IMR-90 (cell line): ENCODE measurements around the gene STK35. TPM values are rescaled to one million over a fixed set of nuclear protein-coding genes. Genes with fewer than 3 reads are reported as not detected.
A peak's percentile ranks its signal among the peaks of the same experiment; 100 is the strongest.

Experiments
- ATAC-seq: fragments of 200-7000 bp; cut with Tn5 transposase; 2 replicates; pipeline ENCODE4 v1.9.1; 2020; ENCODE audit warnings: low read depth, mild to moderate bottlenecking, moderate library complexity
- BruUV-seq: library from RNA; stranded (reverse); fragments of 400-500 nt; replicated peaks from 2 replicates; lab custom pipeline; 2021; lab: Mats Ljungman, UMichigan
- CTCF ChIA-PET: fragments of 300-600 bp; formaldehyde crosslinking; extraction: SDS; loops from one replicate; lab custom pipeline; 2021; ENCODE audit warnings: antibody characterized with exemption; lab: Yijun Ruan, JAX
- POLR2A ChIA-PET: fragments of 300-600 bp; sonication (Branson Sonifier 250); formaldehyde crosslinking; loops from one replicate; lab custom pipeline; 2022; ENCODE audit warnings: antibody characterized with exemption; ENCODE audit not compliant: unreplicated experiment; lab: Charles Lee
- DNase-seq: peaks from one replicate; pipeline ENCODE4 v3.0.0; 2013
- H2AFZ ChIP-seq: replicated peaks from 2 replicates; pipeline ENCODE3; 2013; ENCODE audit warnings: low read length, mild to moderate bottlenecking; ENCODE audit not compliant: poor library complexity
- H2AK5ac ChIP-seq: 2 replicates; pipeline ENCODE4 v1.6.1; 2013; ENCODE audit warnings: low read depth, low read length, inconsistent platforms
- H2AK9ac ChIP-seq: replicated peaks from 2 replicates; pipeline ENCODE3; 2013; ENCODE audit warnings: mild to moderate bottlenecking, low read depth, low read length, moderate library complexity; ENCODE audit not compliant: poor library complexity
- H2BK120ac ChIP-seq: 2 replicates; pipeline ENCODE4 v1.6.1; 2013; ENCODE audit warnings: low read depth, low read length, inconsistent platforms
- H2BK15ac ChIP-seq: 3 replicates; pipeline ENCODE4 v1.6.1; 2013; ENCODE audit warnings: low read depth, low read length, inconsistent platforms
- H2BK20ac ChIP-seq: 2 replicates; pipeline ENCODE4 v1.6.1; 2013; ENCODE audit warnings: low read depth, mild to moderate bottlenecking, inconsistent platforms, low read length, moderate library complexity
- H2BK5ac ChIP-seq: 2 replicates; pipeline ENCODE4 v1.6.1; 2013; ENCODE audit warnings: mild to moderate bottlenecking, low read depth, low read length, inconsistent platforms; ENCODE audit not compliant: poor library complexity, severe bottlenecking
- H3K14ac ChIP-seq: replicated peaks from 2 replicates; pipeline ENCODE4 v1.6.1; 2013; ENCODE audit warnings: low read depth, low read length, inconsistent platforms
- H3K18ac ChIP-seq: 2 replicates; pipeline ENCODE4 v1.6.1; 2013; ENCODE audit warnings: low read depth, low read length, control low read depth
- H3K23ac ChIP-seq: 2 replicates; pipeline ENCODE4 v1.6.1; 2013; ENCODE audit warnings: low read depth, low read length, inconsistent platforms
- H3K27ac ChIP-seq: 2 replicates; pipeline ENCODE4 v1.5.1; 2013; ENCODE audit warnings: mild to moderate bottlenecking, control low read depth, low read length; ENCODE audit not compliant: insufficient read depth
- H3K27me3 ChIP-seq: 2 replicates; pipeline ENCODE4 v1.6.1; 2013; ENCODE audit warnings: low read length; ENCODE audit not compliant: control insufficient read depth, insufficient read depth
- H3K36me3 ChIP-seq: 2 replicates; pipeline ENCODE4 v1.6.1; 2013; ENCODE audit warnings: low read length, mixed read lengths; ENCODE audit not compliant: control insufficient read depth, insufficient read depth
- H3K4ac ChIP-seq: 2 replicates; pipeline ENCODE4 v1.6.1; 2013; ENCODE audit warnings: low read depth, low read length, inconsistent platforms
- H3K4me1 ChIP-seq: 2 replicates; pipeline ENCODE4 v1.6.1; 2013; ENCODE audit warnings: low read length, mixed read lengths; ENCODE audit not compliant: control insufficient read depth, insufficient read depth
- H3K4me2 ChIP-seq: 2 replicates; pipeline ENCODE4 v1.6.1; 2013; ENCODE audit warnings: low read depth, mild to moderate bottlenecking, control low read depth, low read length, moderate library complexity
- H3K4me3 ChIP-seq: 2 replicates; pipeline ENCODE4 v1.5.1; 2013; ENCODE audit warnings: low read depth, mild to moderate bottlenecking, control low read depth, low read length, moderate library complexity; ENCODE audit not compliant: insufficient read depth
- H3K56ac ChIP-seq: 2 replicates; pipeline ENCODE4 v1.6.1; 2013; ENCODE audit warnings: low read length, inconsistent platforms; ENCODE audit not compliant: insufficient read depth; ENCODE audit errors: extremely low read depth
- H3K79me1 ChIP-seq, 2 experiments: 2 replicates each; pipeline ENCODE4 v1.6.1; 2013; ENCODE audit warnings: low read length in 2 of 2, inconsistent platforms in 1 of 2, low read depth in 1 of 2
- H3K9ac ChIP-seq: 2 replicates; pipeline ENCODE4 v1.6.1; 2013; ENCODE audit warnings: low read depth, low read length, control low read depth
- H3K9me1 ChIP-seq: 2 replicates; pipeline ENCODE4 v1.6.1; 2013; ENCODE audit warnings: low read length, inconsistent platforms; ENCODE audit not compliant: insufficient read depth
- H3K9me3 ChIP-seq: 2 replicates; pipeline ENCODE4 v1.6.1; 2013; ENCODE audit warnings: low read length; ENCODE audit not compliant: control insufficient read depth, insufficient read depth
- H4K20me1 ChIP-seq: 2 replicates; pipeline ENCODE4 v1.6.1; 2013; ENCODE audit warnings: low read length, inconsistent platforms; ENCODE audit not compliant: insufficient read depth
- H4K5ac ChIP-seq: 2 replicates; pipeline ENCODE4 v1.6.1; 2013; ENCODE audit warnings: mild to moderate bottlenecking, low read depth, low read length, control low read depth
- H4K8ac ChIP-seq, 2 experiments: 2 replicates each; pipeline ENCODE4 v1.6.1; 2013; ENCODE audit warnings: low read depth in 2 of 2, low read length in 2 of 2, control low read depth in 1 of 2, inconsistent platforms in 1 of 2
- H4K91ac ChIP-seq: 2 replicates; pipeline ENCODE4 v1.6.1; 2013; ENCODE audit warnings: low read depth, low read length, inconsistent platforms; ENCODE audit not compliant: insufficient read depth
- CEBPB ChIP-seq: IDR thresholded peaks from 2 replicates; pipeline ENCODE4 v1.6.1; 2012; ENCODE audit warnings: low read depth, low read length, improper control_type of control experiment
- FOS ChIP-seq: fragments of 150-350 bp; IDR thresholded peaks from 2 replicates; pipeline ENCODE4 v1.6.1; 2016; ENCODE audit warnings: low read depth, low read length
- WGBS, 2 experiments: methylation state at CpG; one replicate each; pipeline versions ENCODE4 v1.1.5 to v1.1.7; 2013; ENCODE audit warnings: missing lambda C conversion rate in 2 of 2; ENCODE audit not compliant: insufficient read length in 1 of 2; ENCODE audit errors: extremely low coverage in 2 of 2; 5-methylcytosine and 5-hydroxymethylcytosine counted together
- dilution Hi-C: fragments of 300-500 bp; cut with HindIII; formaldehyde crosslinking; loops from one replicate; pipeline ENCODE4 v1.14.3; 2018; ENCODE audit warnings: low sequenced_read_pairs; ENCODE audit not compliant: unreplicated experiment
- in situ Hi-C: fragments of 300-500 bp; cut with MboI; formaldehyde crosslinking; loops from 3 replicates; pipeline ENCODE4 v1.14.3; 2019; ENCODE audit warnings: low sequenced_read_pairs, inconsistent platforms, mixed read lengths
- intact Hi-C: fragments of 100-400 bp; cut with micrococcal nuclease; formaldehyde crosslinking; loops from 2 replicates; pipeline ENCODE4 v1.10.0; 2022
- polyA plus RNA-seq, 3 experiments: library from polyadenylated mRNA; depleted of rRNA; stranded (reverse); fragments of >200 nt; gene quantifications; 2 replicates each; pipeline ENCODE4 v1.2.3, GENCODE V29; 2012; ENCODE audit warnings: low replicate concordance in 1 of 3
- total RNA-seq: library from RNA; depleted of rRNA; stranded (reverse); fragments of >200 nt; gene quantifications from 2 replicates; pipeline ENCODE4 v1.2.3, GENCODE V29; 2012

Gene STK35
- total and polyA plus RNA-seq, 2 of the 4 experiments (the other 2 are of a cell fraction) = 11.1 to 12.0 TPM

GRCh38 chr20:2118783-2119182 lies 17.2 kb downstream of the STK35 start:
- in situ Hi-C loops (loop anchor here (25.0 kb wide), 1 partner anchor 694 kb away; the partner anchor contains the start of genes C20orf141, CPXM1 and TMEM239), dilution Hi-C loops (no loop called here), intact Hi-C loops (loop anchor here (10.0 kb wide), 1 partner anchor 336 kb away; no protein-coding TSS in a partner anchor)
- Histone ChIP-seq H4K91ac (no peak overlapping the region), H3K9ac (no peak overlapping the region), H2AFZ (no peak overlapping the region), H2AK5ac (no peak overlapping the region), H3K18ac (no peak overlapping the region), H3K4me2 (no peak overlapping the region), H3K79me1 (peaks cover 64 to 91% of the 10 kb centered on the region in 2 experiments), H4K20me1 (peaks cover 63% of the 10 kb centered on the region), H3K4me3 (no peak overlapping the region), H3K4ac (no peak overlapping the region), H2BK120ac (no peak overlapping the region), H4K8ac (no peak overlapping the region), H3K23ac (no peak overlapping the region), H2AK9ac (no peak overlapping the region), H3K14ac (no peak overlapping the region), H2BK15ac (no peak overlapping the region), H3K9me1 (peaks cover 31% of the 10 kb centered on the region), H3K9me3 (no peaks in the 10 kb centered on the region), H4K5ac (no peak overlapping the region), H2BK20ac (no peak overlapping the region), H3K27ac (no peak overlapping the region), H3K4me1 (peaks cover 13% of the 10 kb centered on the region), H2BK5ac (no peak overlapping the region), H3K27me3 (no peaks in the 10 kb centered on the region), H3K36me3 (peaks cover 16% of the 10 kb centered on the region), H3K56ac (no peak overlapping the region)
- TF ChIP-seq FOS (no peak), CEBPB (peak; percentile 44; the same call in 1 of the 2 replicates)
- POLR2A ChIA-PET = no interaction called here
- no peak for DNase-seq
- WGBS, 2 experiments = no CpG with 5 or more reads among the region's 3 CpGs
- no TSS peak for BruUV-seq
- no peak for ATAC-seq
- CTCF ChIA-PET = no interaction called here
